Natural killer cell (primary cell): Measurements from ENCODE around the gene HUS1. TPM values are rescaled to one million over a fixed set of nuclear protein-coding genes. Genes with fewer than 3 reads are reported as not detected.
"Not testable (repeated sequence)": the region's sequence is repeated elsewhere in the genome, so short reads cannot be mapped to it uniquely, and the experiment has no call there.

Experiments used
- ATAC-seq, 3 donors: fragments of 150-1000 bp in 2 of 3; fragments of 200-7000 bp in 1 of 3; cut with Tn5 transposase; 1 replicate in 1 of 3; 2 replicates in 2 of 3; pipeline ENCODE4 v1.10.0; 2021; ENCODE audit warnings: mild to moderate bottlenecking in 2 of 3, moderate library complexity in 2 of 3
- DNase-seq, 2 donors: peaks; one replicate each; pipeline versions ENCODE4 v3.0.0 to v3.0.0-alpha.2; 2013 to 2021; ENCODE audit warnings: mixed read lengths in 1 of 2
- H3K27ac ChIP-seq: one replicate; pipeline ENCODE4 v1.5.1; 2013; ENCODE audit warnings: mild to moderate bottlenecking, low read length
- H3K27me3 ChIP-seq: one replicate; pipeline ENCODE4 v1.6.1; 2013; ENCODE audit warnings: low read length; ENCODE audit not compliant: control insufficient read depth, insufficient read depth
- H3K36me3 ChIP-seq: one replicate; pipeline ENCODE4 v1.6.1; 2013; ENCODE audit warnings: low read length; ENCODE audit not compliant: control insufficient read depth, insufficient read depth
- H3K4me1 ChIP-seq: one replicate; pipeline ENCODE4 v1.6.1; 2013; ENCODE audit warnings: low read length; ENCODE audit not compliant: control insufficient read depth, insufficient read depth
- H3K4me3 ChIP-seq: one replicate; pipeline ENCODE4 v1.5.1; 2013; ENCODE audit warnings: low read length
- H3K9me3 ChIP-seq: one replicate; pipeline ENCODE4 v1.6.1; 2013; ENCODE audit warnings: low read length; ENCODE audit not compliant: control insufficient read depth, insufficient read depth
- H3K27ac Mint-ChIP-seq, 2 donors: one replicate each; pipeline ENCODE4 v1.8.0; 2022; ENCODE audit warnings: mild to moderate bottlenecking in 2 of 2, mixed read lengths in 2 of 2, moderate library complexity in 1 of 2
- H3K27me3 Mint-ChIP-seq, 2 donors: one replicate each; pipeline ENCODE4 v1.8.0; 2022; ENCODE audit warnings: low read depth in 2 of 2, mixed read lengths in 2 of 2
- H3K36me3 Mint-ChIP-seq: one replicate; pipeline ENCODE4 v1.8.0; 2022; ENCODE audit warnings: mixed read lengths
- H3K4me1 Mint-ChIP-seq, 2 donors: one replicate each; pipeline ENCODE4 v1.8.0; 2022; ENCODE audit warnings: mixed read lengths in 2 of 2
- H3K4me3 Mint-ChIP-seq: one replicate; pipeline ENCODE4 v1.8.0; 2022; ENCODE audit warnings: mild to moderate bottlenecking, moderate library complexity, mixed read lengths
- H3K9me3 Mint-ChIP-seq, 2 donors: one replicate each; pipeline ENCODE4 v1.8.0; 2022; ENCODE audit warnings: mixed read lengths in 2 of 2
- CTCF ChIP-seq: fragments of 200-600 bp; IDR thresholded peaks from one replicate; pipeline ENCODE4 v1.8.0; 2022; ENCODE audit warnings: antibody characterized with exemption
- WGBS: methylation state at CpG from one replicate; pipeline ENCODE4 v1.1.7; 2013; ENCODE audit warnings: missing lambda C conversion rate; ENCODE audit not compliant: insufficient coverage; 5-methylcytosine and 5-hydroxymethylcytosine counted together
- intact Hi-C: fragments of 100-400 bp; cut with micrococcal nuclease; formaldehyde crosslinking; loops from one replicate; pipeline ENCODE4 v1.14.2; 2022
- total RNA-seq, 4 donors: library from RNA; stranded (reverse); fragments of 120-200 nt in 1 of 4; gene quantifications; one replicate each; pipeline versions ENCODE4 v1.2.3 to v1.2.4, GENCODE V29; 2013 to 2022

The HUS1 gene
- total RNA-seq, 3 donors from 2014 or later (not counting 1 experiment from before 2014, with no cell fraction given) = 55.6 to 75.0 (median 59.3) TPM

GRCh38 chr7:47991270-47991669 lies 11.9 kb upstream of the HUS1 start:
- no peak overlapping the region for H3K4me3 ChIP-seq
- no peaks in the 10 kb centered on the region for H3K9me3 ChIP-seq
- no peaks in the 10 kb centered on the region for H3K36me3 ChIP-seq
- H3K36me3 Mint-ChIP-seq = no peaks in the 10 kb centered on the region
- no peaks in the 10 kb centered on the region for H3K27me3 ChIP-seq
- no peak for ATAC-seq
- no peak for TF ChIP-seq CTCF
- DNase-seq = no peak
- H3K4me3 Mint-ChIP-seq = peak overlapping the region; percentile 98
- intact Hi-C loops = loop anchor here (1.0 to 5.0 kb wide), 3 partner anchors 44 to 119 kb away; partner anchors contain the start of genes C7orf57 and UPP1
- peak overlapping the region; percentile 72 for H3K27ac ChIP-seq
- peaks cover 16 to 27% of the 10 kb centered on the region in 2 donors for H3K4me1 Mint-ChIP-seq
- peaks cover 13% of the 10 kb centered on the region for H3K4me1 ChIP-seq
- H3K27me3 Mint-ChIP-seq = no peaks in the 10 kb centered on the region
- H3K27ac Mint-ChIP-seq = peak overlapping the region; percentile 95 to 97
- H3K9me3 Mint-ChIP-seq = peaks cover 6 to 8% of the 10 kb centered on the region in 2 donors
- WGBS = 100% methylated on average over 1 of the region's 1 CpG

- ATAC-seq = no peak
- H3K36me3 ChIP-seq = no peaks in the 10 kb centered on the region
- Mint-ChIP-seq H3K27ac (no peak overlapping the region), H3K9me3 (peaks cover 6 to 8% of the 10 kb centered on the region in 2 donors), H3K4me3 (peak overlapping the region; percentile 11), H3K4me1 (peaks cover 16 to 27% of the 10 kb centered on the region in 2 donors), H3K27me3 (no peaks in the 10 kb centered on the region), H3K36me3 (no peaks in the 10 kb centered on the region)
- intact Hi-C loops = loop anchor here (2.0 to 5.0 kb wide), 2 partner anchors 44 to 97 kb away; partner anchors contain the start of genes C7orf57 and UPP1
- H3K4me1 ChIP-seq = peaks cover 13% of the 10 kb centered on the region
- WGBS = 100% methylated on average over 4 of the region's 5 CpGs
- no peak for DNase-seq
- H3K9me3 ChIP-seq = no peaks in the 10 kb centered on the region
- no peak overlapping the region for H3K4me3 ChIP-seq
- no peaks in the 10 kb centered on the region for H3K27me3 ChIP-seq
- H3K27ac ChIP-seq = no peak overlapping the region
- TF ChIP-seq CTCF = no peak
Measured at GRCh38 chr7:47990592-47990991, 11.2 kb upstream of the HUS1 start.

- not testable (repeated sequence) for H3K27ac Mint-ChIP-seq, H3K27ac ChIP-seq, H3K27me3 Mint-ChIP-seq, H3K4me3 Mint-ChIP-seq, H3K9me3 Mint-ChIP-seq, H3K9me3 ChIP-seq, H3K36me3 ChIP-seq, DNase-seq, ATAC-seq, H3K36me3 Mint-ChIP-seq, H3K27me3 ChIP-seq, H3K4me3 ChIP-seq
- WGBS = 79% methylated on average over 9 of the region's 10 CpGs
- H3K4me1 Mint-ChIP-seq = peaks cover 16 to 22% of the 10 kb centered on the region in 2 donors
- intact Hi-C loops = loop anchor here (2.0 to 5.0 kb wide), 2 partner anchors 45 to 97 kb away; partner anchors contain the start of genes C7orf57 and UPP1
- H3K4me1 ChIP-seq = peaks cover 13% of the 10 kb centered on the region
Measured at GRCh38 chr7:47989607-47990400, 10.4 kb upstream of the HUS1 start.

GRCh38 chr7:47988496-47989386 lies 9.3 kb upstream of the HUS1 start:
- DNase-seq (no peak), ATAC-seq (no peak)
- Mint-ChIP-seq H3K4me1 (peaks cover 16 to 17% of the 10 kb centered on the region in 2 donors), H3K27ac (no peak overlapping the region), H3K9me3 (no peaks in the 10 kb centered on the region), H3K36me3 (no peaks in the 10 kb centered on the region), H3K4me3 (peak overlapping the region; percentile 0), H3K27me3 (no peaks in the 10 kb centered on the region)
- no peak for TF ChIP-seq CTCF
- WGBS = 91% methylated on average over 7 of the region's 8 CpGs
- intact Hi-C loops = no loop called here
- Histone ChIP-seq H3K27me3 (no peaks in the 10 kb centered on the region), H3K4me3 (no peak overlapping the region), H3K4me1 (peaks cover 13% of the 10 kb centered on the region), H3K36me3 (no peaks in the 10 kb centered on the region), H3K9me3 (no peaks in the 10 kb centered on the region), H3K27ac (no peak overlapping the region)
